Breast epithelium (tissue), 3 donors: ENCODE results near the gene ZIC5.

Experiments
- CTCF ChIP-seq, 3 donors: fragments of 450-650 bp; IDR thresholded peaks; one replicate each; pipeline ENCODE4 v1.5.1; 2016 to 2017; ENCODE audit warnings: antibody characterized with exemption in 3 of 3, mild to moderate bottlenecking in 3 of 3, moderate library complexity in 3 of 3
- POLR2A ChIP-seq: fragments of 450-650 bp; IDR thresholded peaks from one replicate; pipeline ENCODE4 v1.6.1; 2016; ENCODE audit warnings: antibody characterized with exemption, mild to moderate bottlenecking, moderate library complexity
- POLR2AphosphoS5 ChIP-seq, 3 donors: sonication (generic); formaldehyde crosslinking; IDR thresholded peaks; one replicate each; pipeline ENCODE4 v1.6.1; 2017; ENCODE audit warnings: antibody characterized with exemption in 3 of 3

DNA sequence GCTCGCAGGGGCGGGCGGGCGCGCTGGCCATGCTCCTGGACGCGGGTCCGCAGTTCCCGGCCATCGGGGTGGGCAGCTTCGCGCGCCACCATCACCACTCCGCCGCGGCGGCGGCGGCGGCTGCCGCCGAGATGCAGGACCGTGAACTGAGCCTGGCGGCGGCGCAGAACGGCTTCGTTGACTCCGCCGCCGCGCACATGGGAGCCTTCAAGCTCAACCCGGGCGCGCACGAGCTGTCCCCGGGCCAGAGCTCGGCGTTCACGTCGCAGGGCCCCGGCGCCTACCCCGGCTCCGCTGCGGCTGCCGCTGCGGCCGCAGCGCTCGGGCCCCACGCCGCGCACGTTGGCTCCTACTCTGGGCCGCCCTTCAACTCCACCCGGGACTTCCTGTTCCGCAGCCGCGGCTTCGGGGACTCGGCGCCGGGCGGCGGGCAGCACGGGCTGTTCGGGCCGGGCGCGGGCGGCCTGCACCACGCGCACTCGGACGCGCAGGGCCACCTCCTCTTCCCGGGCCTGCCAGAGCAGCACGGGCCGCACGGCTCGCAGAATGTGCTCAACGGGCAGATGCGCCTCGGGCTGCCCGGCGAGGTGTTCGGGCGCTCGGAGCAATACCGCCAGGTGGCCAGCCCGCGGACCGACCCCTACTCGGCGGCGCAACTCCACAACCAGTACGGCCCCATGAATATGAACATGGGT is 10.6 kb upstream of the ZIC5 start:
- TF ChIP-seq POLR2A = no peak
- TF ChIP-seq CTCF (IDR thresholded peaks at IDR 0.05) = no peak
- no peak for TF ChIP-seq POLR2AphosphoS5 (IDR thresholded peaks at IDR 0.05)
